EH (cell line): ENCODE data around the gene PPL.
A peak's percentile ranks its signal among the peaks of the same experiment; 100 is the strongest.
"Not testable (repeated sequence)": the region's sequence is repeated elsewhere in the genome, so short reads cannot be mapped to it uniquely, and the experiment has no call there.

Source experiments
- DNase-seq: peaks from one replicate; pipeline ENCODE4 v3.0.0-alpha.2; 2015; ENCODE audit warnings: low read depth

The PPL gene

DNA sequence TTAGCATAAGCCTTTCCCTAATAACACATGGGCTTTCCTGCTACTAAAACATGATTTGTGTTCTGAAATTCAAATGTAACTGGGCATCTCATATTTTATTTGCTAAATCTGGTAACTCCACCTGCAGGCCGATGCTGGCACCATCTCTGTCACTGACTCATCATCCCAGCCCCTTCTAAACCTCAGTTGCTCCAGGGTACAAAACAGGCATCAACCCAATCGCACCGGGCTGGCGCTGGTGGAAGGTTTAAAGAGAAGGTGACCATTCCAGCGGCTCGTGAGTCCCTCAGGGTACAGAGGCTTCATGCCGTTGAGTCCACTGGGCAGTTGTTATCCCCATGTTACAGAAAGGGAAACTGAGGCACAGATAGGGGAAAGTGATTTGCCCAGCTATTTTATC lies 27.1 kb downstream of the PPL start:
- no peak for DNase-seq

DNA sequence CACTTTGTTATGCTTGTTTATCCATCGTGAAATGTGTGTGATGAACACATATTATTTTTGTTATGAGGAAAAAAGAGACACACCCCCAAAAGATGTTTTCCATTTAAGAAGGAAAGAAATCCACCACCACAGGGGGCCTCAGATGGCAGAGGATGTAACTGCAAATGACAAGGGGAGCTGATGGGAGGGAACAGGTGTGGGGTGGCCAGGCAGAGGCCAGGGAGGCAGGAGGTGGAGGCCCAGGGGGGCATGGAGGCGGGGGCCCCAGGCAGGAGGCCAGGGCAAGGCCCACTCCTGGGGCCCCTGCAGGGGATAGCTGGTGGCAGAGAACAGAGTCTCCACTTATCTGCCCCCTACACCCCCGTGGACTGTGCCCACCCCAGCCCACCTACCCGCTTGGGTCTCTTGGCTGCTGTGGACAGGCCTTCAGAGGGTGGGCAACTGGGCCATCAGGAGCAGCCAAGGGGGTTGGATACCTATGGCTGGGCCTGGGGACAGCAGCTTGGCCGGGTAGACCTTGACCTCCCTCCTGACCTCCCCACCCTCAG lies 28.0 kb downstream of the PPL start:
- no peak for DNase-seq

DNA sequence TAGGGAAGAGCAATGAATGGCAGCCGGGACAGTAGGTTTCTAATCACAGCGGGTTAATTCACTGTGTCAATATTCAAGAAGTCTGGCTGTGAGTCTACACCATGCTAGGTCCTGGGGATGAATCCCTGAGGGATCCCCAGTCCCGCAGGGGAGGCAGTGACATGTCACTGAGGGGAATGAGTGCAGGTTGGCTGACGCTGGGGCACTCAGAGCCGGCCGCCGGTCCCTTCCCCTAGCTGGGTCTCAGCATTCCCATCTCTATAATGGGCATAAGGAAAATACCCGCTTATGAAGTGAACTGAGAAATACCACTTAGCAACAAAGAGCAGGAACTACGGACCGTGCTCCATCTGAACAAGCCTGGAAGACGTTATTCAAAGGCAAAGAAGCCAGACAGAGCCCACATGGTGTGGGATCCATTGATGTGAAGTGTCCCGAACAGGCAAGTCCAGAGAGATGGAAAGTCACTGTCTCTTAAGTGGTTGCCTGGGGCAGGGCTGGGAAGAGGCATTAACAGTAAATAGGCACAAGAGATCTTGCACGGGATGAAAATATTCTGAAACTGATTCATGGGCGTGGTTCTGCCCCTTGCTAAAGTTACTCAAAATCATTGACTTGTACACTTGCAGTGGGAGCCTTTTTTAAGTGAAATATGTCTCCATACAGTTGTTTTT lies 31.9 kb downstream of the PPL start:
- no peak for DNase-seq

DNA sequence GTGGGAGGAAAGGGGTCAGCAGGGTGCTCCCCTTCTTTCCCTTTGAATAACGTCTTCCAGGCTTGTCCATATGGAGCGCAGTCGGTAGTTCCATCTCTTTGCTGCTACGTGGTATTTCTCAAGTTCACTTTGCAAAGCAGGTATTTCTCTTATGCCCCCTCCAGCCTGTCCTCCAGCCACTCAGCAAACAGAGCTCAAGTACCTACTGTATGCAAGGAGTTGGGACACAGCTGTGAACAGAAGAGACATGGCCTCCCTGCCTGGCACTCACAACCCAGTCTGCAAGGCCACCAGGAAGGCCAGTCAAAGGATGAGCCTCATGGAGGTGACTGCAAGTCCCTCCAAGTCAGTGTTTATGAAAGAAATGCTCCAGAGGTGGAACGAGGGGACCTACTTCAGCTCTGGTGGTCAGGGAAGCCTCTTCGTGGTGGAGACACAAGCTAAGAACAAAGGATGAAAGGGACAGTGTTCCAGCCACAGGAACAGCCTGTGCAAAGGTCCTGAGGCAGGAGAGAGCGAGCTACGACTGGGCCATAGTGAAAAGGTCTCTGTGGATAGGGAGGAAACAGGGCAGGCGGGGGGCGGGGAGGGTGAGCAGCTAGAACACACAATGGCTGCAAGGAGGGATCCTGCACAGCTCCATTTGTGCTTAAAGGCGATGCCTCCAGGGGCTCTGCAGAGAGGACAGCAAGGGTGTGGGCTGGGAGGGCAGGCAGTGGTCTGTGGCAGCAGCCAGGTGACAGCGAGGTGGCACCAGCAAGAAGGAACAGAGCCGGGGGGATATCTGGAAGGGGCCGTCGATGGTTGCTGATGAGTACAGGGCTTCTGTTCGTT lies 32.6 kb downstream of the PPL start:
- no peak for DNase-seq

DNA sequence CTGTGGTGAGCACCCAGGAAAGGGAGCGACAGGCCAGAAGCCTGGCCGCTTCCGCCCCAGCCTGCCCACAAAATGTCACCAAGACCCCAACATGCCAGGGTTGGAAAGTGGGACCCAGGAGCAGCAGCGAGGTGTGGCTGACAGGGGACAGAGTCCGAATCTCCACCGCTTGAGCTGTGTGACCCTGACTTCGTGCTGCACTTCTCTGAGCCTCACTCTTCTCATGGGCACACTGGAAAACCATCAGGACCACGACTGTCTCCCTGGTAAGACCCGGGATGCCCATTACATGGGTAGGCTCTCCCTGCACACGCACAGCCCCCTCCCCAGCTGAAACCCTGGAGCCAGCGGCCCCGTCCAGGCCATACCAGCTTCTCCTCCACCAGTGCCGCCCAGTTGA lies 34.9 kb downstream of the PPL start:
- DNase-seq, result no peak

DNA sequence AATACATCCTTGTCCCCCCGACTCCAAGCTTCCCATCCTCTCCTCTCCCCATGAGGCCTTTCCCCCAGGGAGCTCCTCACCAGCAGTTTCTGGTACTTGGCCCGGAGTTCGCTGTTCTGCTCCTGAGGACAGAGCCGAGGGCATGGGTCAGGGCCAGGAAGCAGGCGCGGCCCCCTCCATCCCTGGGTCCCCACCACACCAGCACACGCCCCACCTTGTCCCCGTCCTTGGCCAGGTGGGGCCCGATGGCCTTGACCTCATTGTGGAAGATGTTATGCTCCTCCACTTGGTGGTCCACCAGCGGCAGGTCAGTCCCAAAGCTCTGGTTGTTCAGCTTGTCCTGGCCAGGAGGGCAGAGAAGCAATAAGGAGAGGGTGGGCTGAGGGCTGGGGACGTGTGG lies 36.2 kb downstream of the PPL start:
- no peak for DNase-seq

DNA sequence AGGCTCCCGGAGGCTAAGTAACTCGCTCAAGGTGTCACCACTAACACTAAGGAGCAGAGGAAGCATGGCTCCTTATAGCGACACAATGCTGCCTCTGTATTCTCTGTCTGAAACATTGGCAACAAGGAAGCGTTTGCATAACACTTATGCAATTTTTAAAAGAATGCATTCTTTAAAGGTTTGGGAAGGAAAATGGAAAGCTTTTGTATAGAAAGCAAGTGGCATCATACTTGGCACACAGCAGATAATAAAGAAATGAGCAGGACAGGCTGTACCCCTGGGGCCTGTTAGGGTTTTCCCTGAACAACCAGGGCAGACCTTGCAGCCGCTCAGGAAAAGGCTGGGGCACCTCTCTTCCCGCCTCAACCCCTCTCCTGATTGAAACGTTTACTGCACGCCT lies 36.9 kb downstream of the PPL start:
- DNase-seq, result no peak

DNA sequence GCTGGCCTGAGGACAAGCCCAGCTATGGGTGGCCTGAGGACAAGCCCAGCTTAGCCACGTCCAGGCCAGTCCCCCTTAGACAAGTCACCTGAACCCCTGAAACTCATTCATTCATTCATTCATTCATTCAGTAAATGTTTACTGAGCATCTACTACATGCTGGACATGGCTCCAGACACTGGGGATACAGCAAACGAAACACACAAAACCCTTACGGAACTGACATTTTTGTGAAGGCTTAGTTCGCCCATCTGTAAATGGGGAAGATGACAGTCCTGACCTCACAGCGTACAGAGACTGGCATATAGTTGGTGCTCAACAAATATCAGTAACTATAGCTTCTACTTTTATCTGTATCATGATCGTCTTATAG lies 37.5 kb downstream of the PPL start:
- no peak for DNase-seq

DNA sequence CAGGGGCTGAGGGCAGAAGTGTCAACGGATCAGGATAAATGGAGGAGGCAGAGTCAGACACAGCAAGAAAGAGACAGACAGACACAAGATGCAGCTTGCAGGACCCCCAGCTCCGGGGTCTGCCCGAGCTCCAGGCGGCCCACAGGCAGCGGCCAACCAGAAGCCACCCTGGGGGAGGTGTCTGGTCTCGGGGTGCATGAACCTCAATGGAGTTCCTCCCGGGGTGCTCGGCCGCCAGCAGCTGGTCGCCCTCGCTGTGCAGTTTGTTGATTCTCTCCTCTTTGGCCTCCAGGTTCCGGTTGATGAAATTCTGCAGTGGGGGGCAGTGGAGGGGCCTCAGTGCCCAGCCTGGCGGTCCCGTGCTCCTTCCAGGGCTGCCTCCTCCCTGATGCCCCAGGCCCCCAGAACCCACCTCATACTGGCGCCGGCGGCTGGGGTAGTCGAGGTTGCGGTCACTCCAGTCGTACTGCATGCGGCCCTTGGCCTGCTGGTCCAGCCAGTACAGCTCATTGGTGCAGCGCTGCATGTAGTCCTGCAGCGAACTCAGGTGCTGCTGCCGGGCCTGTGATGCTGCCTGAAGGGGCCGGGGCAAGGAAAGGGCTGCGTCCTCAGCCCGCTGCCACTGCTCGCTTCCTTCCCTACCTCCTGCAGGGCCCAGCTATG lies 38.0 kb downstream of the PPL start:
- DNase-seq, result no peak

DNA sequence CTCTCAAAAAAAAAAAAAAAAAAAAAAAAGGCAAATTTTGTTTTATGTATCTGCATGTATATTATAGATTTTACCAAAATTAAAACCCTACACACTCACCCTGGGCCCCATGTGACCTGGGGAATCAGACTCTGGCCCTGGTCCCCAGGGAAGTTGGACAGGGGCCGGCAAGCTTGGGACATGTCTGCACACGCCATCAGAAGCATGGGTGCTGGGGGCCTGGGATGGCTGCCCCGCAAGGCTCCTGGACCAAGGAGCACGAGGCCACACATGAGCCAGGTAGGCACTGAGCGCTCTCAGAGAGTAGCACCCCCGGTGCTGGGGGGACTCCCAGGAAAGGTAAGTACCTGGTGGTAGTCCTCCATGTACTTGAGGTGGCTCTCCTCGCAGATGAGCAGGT lies 39.6 kb downstream of the PPL start:
- no peak for DNase-seq

DNA sequence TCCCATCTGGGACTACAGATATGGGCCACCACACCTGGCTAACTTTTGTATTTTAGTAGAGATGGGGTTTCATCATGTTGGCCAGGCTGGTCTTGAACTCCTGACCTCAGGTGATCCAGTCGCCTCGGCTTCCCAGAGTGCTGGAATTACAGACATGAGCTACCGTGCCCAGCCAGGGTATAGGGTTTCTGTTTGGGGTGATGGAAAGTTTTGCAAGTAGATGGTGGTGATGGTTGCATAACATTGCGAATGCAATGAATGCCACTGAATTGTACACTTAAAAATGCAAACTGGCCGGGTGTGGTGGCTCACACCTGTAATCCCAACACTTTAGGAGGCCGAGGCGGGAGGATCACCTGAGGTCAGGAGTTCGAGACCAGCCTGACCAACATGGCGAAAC lies 40.2 kb downstream of the PPL start:
- DNase-seq, result not testable (repeated sequence)

DNA sequence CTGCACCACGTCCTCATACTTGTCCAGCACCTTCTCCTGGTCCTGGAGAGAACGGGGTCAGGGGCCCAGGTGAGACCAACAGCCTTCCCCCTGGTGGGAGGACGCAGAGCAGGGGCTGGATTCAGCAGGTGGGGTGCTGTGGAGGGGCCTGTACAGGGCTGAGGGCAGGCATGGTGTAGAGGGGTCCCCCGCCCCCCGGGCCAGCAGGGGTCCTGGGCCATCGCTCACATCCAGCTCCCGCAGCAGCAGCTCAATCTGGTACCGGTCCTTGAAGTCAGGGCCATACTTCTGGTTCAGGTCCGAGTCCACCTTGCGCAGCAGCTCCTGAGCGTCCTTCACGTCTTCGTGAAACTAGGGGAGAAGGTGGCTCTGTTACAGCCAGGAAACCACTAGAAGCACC lies 41.6 kb downstream of the PPL start:
- no peak for DNase-seq

DNA sequence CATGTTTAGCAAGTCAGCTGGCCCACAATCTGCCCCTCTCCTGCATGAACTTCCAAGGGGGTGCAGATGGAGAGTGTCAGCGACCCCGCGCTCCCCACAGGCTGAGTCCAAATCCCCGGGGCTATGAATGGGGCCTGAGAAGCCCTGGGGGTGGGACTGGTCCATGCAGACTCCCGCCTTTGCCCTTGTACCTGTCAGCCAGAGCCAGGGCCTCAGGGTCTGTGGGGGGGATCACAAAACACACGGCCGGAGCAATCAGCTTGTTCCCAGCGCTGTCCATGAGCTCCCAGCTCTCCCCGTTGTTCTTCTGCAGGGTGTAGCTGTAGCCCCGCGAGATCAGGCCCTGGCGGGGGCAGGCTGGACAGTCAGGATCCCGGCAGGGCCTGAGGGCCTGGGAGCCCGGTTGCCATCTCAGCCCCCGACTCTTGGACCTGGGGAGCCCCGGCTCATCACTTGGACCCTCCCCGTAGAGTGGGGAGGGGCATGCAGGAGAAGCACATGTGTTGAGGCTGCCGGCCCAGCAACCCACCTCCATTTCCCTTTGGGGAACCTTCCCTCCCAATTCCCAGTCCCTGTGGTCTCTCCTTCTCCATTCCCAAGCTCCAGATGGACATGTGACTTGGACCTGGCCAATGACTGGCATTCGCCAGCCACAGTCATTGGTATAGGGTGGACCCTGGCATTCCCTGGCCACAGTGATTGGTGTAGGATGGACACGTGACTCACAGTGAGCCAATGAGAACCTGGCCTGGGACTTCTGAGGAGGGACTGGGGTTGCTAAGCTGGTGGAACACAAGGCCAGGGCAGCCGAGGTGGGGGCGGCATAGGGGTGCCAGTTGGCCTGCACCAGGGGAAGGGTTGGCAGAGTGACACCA lies 42.4 kb downstream of the PPL start:
- DNase-seq, result peak; percentile 8

DNA sequence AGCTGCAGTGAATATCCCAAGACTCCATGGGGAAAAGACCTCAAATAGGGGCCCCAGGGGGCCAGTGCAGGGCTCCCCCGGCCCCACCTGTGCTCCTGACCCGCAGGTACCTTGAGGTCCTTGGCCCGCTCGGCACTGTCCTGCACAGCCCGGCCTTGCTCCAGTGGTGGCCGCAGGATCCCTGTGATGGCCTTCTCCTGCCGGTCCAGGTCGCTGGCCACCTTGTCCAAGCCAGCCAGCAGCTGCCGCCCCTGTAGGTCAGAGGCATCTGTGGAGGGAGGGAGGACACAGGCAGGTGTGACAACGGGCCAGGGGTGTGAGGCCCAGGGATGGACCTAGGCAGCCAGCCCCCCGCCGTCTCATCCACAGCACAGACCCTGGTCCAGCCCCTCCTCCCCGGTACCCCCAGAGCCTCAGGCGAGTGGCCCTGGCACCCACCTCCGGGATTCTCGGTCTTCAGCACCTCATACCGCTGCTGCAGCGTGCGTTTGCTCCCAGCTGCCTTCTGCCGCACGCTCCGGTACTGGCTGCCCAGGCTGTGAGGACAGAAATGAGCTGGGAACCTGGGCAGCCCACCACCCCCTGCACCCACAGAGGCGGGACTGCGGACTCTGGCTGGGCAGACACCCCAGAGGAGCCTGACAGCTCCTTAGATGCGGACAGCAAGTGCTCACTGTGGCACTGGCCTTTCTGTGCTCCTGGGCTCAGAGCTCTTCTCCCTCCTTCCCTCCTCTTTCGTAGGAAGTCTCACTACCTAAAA lies 43.7 kb downstream of the PPL start:
- no peak for DNase-seq

DNA sequence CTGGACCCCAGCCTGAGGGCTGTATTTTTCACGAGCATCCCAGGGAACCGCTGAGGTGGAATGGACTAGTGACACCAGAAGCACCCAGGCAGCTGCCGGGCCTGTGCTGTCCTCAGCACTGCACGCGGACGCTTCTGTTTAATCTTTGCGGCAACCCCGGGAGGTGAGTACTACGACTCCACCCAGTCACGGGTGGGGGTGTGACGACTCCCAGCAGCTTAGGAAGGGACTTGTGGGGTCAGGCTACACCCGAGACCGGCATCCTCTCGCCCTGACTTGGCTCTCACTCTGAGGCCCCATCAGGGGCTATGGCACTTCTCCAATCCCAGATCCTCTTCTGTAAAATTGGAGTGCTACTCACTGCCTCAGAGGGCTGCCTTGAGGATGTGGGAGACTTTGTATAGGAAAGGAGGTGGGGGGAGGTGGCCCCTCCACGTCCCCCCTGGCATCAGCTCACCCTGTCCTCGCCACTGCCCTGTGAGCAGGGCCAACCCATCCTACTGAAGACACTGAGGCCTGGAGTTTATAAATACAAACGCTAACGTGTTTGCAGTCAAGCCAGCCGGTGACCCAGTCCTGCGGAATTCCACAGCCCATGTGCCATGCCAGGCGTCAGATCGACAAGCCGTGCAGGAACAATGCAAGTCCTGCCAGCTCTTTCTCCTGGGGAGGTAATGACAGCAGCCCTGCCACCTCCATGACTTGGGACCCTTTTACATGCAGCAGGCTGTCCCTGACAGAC lies 44.4 kb downstream of the PPL start:
- DNase-seq, result peak; percentile 46

DNA sequence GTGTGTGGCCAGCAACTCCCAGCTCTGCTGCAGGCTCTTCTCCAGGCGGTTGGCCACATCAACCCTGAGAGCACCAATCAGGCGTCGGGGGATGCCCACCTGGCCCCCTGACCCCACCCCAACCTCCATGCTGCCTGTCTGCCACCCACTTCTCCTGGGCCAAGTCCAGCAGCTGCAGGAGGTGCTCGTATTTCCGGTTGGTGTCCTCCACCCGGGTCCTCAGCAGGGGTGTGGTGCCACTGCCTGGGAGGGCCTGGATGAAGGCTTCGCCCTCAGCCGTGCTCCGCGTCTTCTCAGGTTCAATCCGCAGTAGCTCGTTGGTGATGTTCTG lies 45.1 kb downstream of the PPL start:
- peak; percentile 15 for DNase-seq

DNA sequence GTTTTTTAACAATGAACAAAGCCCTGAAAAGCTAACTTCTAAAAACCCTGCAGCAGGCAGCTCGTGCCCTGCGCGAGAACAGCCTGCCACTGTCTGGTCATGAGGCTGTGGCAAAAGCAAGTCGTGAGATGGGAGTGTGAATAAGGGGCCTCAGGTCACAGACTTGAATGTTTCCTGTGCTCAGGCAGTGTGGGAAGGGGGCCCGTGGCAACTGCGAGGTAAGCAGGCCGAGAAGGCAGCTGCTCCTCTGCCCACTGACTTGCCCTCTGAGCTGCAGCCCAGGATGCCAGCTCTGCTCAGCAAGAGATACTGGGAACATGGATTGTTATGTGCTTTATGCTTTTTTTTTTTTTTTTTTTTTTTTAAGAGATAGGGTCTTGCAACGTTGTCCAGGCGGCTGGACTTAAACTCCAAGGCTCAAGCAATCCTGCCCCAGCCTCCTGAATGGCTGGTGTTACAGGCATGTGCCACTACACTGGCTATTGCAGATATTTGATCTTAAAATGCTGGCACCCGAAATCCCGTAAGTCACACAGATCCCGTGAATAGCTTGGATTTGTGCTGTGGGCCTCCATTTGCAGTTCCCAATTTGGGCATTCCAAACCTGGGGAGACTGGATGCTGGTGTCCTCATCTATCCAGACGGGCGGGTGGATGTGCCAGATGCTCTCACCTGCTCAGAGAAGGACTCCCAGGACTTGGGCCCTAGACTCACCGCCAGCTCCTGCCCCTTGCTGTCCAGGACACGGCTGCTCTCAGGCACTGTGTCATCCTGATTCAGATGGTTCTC lies 45.7 kb downstream of the PPL start:
- no peak for DNase-seq

DNA sequence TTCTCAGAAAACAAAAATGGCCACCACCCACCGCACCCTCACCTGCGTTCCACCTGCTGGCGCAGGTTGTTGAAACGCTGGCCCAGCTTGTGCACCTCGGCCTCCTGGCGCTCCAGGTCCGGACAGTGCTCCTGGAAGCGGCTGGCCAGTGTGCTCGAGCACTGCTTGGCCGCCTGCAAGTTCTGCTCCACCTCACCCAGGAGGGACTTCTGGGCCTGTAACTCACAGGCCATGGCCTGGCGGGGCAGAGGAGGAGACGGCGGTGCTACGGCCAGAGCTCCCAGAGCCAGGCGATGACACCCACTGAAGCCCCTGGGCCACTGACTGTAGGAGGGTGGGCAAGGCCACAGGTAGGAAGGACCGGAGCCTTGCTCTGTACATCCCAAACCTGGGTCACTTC lies 46.3 kb downstream of the PPL start:
- no peak for DNase-seq

DNA sequence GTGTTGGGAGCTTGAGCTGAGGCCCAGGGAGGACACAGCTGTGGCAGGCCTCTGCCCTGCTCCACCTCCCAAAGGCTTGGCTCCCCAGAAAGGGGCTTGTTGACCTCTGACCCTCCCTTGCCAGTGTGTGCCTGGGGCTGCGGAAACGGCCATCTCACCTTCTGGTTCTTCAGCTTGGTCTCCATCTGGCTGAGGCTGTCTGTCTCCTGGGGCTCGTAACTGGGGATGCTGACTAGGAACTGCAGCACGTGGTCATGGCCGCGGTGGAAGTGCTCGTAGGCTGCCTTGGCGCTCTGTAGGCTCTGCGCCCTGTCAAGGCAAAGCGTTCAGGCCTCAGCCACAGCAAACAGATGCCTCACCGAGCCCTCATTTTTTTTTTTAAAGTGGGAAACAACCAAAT lies 46.9 kb downstream of the PPL start:
- DNase-seq, result no peak
